ENCODE results near the gene TBCB.

The TBCB gene

DNA sequence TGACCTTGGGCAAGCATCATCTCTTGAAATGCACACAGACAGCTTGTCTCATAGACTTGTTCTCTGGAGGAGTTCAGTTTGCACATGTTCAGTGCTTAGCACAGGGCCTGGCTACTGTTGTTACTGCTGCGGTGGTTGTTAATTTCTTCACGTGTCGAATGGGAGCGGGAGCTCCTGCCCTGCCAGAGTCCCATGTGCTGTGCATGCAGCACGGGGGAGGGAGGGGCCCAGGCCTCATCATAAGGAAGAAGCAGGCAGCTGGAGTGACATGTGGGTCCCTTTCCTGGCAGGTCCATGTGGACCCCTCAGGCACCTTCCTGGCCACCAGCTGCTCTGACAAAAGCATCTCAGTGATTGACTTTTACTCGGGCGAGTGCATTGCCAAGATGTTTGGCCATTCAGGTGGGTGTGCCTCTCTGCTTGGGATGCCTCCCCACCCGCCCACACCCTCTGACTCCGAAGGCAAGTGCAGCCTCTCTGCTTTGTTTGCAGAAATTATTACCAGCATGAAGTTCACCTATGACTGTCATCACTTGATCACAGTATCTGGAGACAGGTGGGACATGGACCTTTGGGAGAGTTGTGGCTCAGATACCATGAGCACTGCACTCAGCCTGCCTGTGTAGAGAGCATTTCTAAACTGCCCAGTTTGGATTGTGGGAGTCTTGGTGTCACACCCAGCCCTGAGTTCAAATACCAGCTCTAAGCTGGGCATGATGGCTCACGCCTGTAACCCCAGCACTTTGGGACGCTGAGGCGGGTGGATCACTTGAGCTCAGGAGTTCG is 24.2 kb upstream of the TBCB start:
- no peak overlapping the region for H3K4me3 ChIP-seq (ENCODE audit: control insufficient read depth in 1 of 7, extremely low read depth in 1 of 7, insufficient read depth in 4 of 7, low read depth in 2 of 7, low read length in 6 of 7)
- ChIA-PET CTCF (interaction anchor here (1.1 kb wide), 1 partner anchor 10 kb away, joined by 3 read pairs; no protein-coding TSS in a partner anchor), POLR2A (interaction anchor here (1.3 kb wide), 1 partner anchor 13 kb away, joined by 3 read pairs; no protein-coding TSS in a partner anchor)
- no peaks in the 10 kb centered on the region for H3K27me3 ChIP-seq (replicated peaks in 2 of 5; ENCODE audit: control insufficient read depth in 4 of 5, insufficient read depth in 5 of 5, low read length in 4 of 5)
- 80% methylated on average over 10 of the region's 13 CpGs for WGBS (ENCODE audit: insufficient coverage)
- no peaks in the 10 kb centered on the region for H3K4me1 ChIP-seq (ENCODE audit: control extremely low read depth in 1 of 4, control insufficient read depth in 4 of 4, insufficient read depth in 4 of 4, low read length in 3 of 4)
- DNase-seq: no peak
- H3K27ac ChIP-seq (ENCODE audit: insufficient read depth in 1 of 2, low read depth in 1 of 2, low read length in 2 of 2, poor library complexity in 1 of 2, severe bottlenecking in 2 of 2): no peak overlapping the region
- H3K9me3 ChIP-seq (ENCODE audit: control extremely low read depth in 1 of 5, control insufficient read depth in 4 of 5, insufficient read depth in 2 of 5, low read depth in 1 of 5, low read length in 4 of 5): no peaks in the 10 kb centered on the region
- peaks cover 4 to 78% (median 43%) of the 10 kb centered on the region in 4 experiments for H3K36me3 ChIP-seq (ENCODE audit: control insufficient read depth in 4 of 4, insufficient read depth in 4 of 4, low read length in 3 of 4)

DNA sequence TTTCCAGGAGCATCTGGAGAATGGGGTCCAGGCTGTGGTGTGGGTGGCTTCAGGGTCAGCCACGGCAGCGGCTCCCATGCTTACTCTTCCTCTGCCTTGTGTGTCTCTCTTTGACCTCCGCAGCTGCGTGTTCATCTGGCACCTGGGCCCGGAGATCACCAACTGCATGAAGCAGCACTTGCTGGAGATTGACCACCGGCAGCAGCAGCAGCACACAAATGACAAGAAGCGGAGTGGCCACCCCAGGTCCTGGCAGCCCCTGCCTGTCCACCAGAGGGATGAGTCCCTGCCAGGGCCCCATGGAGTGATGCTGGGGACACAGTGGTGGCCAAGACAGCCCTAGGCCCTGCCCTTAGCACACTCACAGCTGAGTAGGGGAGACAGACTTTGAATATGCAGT is 22.7 kb upstream of the TBCB start:
- WGBS (ENCODE audit: insufficient coverage): 99% methylated on average over 7 of the region's 7 CpGs
- H3K36me3 ChIP-seq (ENCODE audit: control insufficient read depth in 4 of 4, insufficient read depth in 4 of 4, low read length in 3 of 4): peaks cover 8 to 80% (median 42%) of the 10 kb centered on the region in 4 experiments
- CTCF ChIA-PET: no interaction called here
- no peaks in the 10 kb centered on the region for H3K4me1 ChIP-seq (ENCODE audit: control extremely low read depth in 1 of 4, control insufficient read depth in 4 of 4, insufficient read depth in 4 of 4, low read length in 3 of 4)
- POLR2A ChIA-PET: no interaction called here
- H3K4me3 ChIP-seq (ENCODE audit: control insufficient read depth in 1 of 7, extremely low read depth in 1 of 7, insufficient read depth in 4 of 7, low read depth in 2 of 7, low read length in 6 of 7): no peak overlapping the region
- no peaks in the 10 kb centered on the region for H3K27me3 ChIP-seq (replicated peaks in 2 of 5; ENCODE audit: control insufficient read depth in 4 of 5, insufficient read depth in 5 of 5, low read length in 4 of 5)
- no peak for DNase-seq
- H3K9me3 ChIP-seq (ENCODE audit: control extremely low read depth in 1 of 5, control insufficient read depth in 4 of 5, insufficient read depth in 2 of 5, low read depth in 1 of 5, low read length in 4 of 5): no peaks in the 10 kb centered on the region
- no peak overlapping the region for H3K27ac ChIP-seq (ENCODE audit: insufficient read depth in 1 of 2, low read depth in 1 of 2, low read length in 2 of 2, poor library complexity in 1 of 2, severe bottlenecking in 2 of 2)

GRCh38 chr19:36093146-36093662 is 22.1 kb upstream of the TBCB start:
- DNase-seq: no peak
- 100% methylated on average over 2 of the region's 5 CpGs for WGBS (ENCODE audit: insufficient coverage)
- Histone ChIP-seq H3K27me3 (replicated peaks in 2 of 5; ENCODE audit: control insufficient read depth in 4 of 5, insufficient read depth in 5 of 5, low read length in 4 of 5) (no peaks in the 10 kb centered on the region), H3K9me3 (ENCODE audit: control extremely low read depth in 1 of 5, control insufficient read depth in 4 of 5, insufficient read depth in 2 of 5, low read depth in 1 of 5, low read length in 4 of 5) (no peaks in the 10 kb centered on the region), H3K36me3 (ENCODE audit: control insufficient read depth in 4 of 4, insufficient read depth in 4 of 4, low read length in 3 of 4) (peaks cover 8 to 79% (median 39%) of the 10 kb centered on the region in 4 experiments), H3K4me1 (ENCODE audit: control extremely low read depth in 1 of 4, control insufficient read depth in 4 of 4, insufficient read depth in 4 of 4, low read length in 3 of 4) (no peaks in the 10 kb centered on the region), H3K4me3 (ENCODE audit: control insufficient read depth in 1 of 7, extremely low read depth in 1 of 7, insufficient read depth in 4 of 7, low read depth in 2 of 7, low read length in 6 of 7) (no peak overlapping the region), H3K27ac (ENCODE audit: insufficient read depth in 1 of 2, low read depth in 1 of 2, low read length in 2 of 2, poor library complexity in 1 of 2, severe bottlenecking in 2 of 2) (no peak overlapping the region)
- ChIA-PET CTCF (no interaction called here), POLR2A (no interaction called here)

DNA sequence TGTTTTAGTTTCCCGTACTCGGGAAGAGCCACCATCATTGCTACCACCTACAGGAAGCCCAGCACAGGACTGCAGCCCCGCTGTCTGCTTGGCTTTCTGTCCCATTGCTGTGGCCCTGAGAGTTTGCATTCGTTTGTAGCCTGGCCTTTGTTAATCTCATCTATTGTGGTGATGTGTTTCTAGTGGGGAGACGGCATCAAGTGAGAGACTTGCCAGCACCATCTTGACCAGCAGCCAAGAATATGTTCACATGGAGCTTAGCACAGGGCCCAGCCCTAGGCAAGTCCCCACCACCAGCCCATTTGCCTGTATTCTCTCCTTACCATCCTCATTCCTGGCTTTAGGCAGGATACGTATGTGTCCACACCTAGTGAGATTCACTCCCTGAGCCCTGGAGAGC is 21.6 kb upstream of the TBCB start:
- POLR2A ChIA-PET: interaction anchor here (0.6 kb wide), 1 partner anchor 76 kb away, joined by 4 read pairs; no protein-coding TSS in a partner anchor
- H3K36me3 ChIP-seq (ENCODE audit: control insufficient read depth in 4 of 4, insufficient read depth in 4 of 4, low read length in 3 of 4): peaks cover 8 to 74% (median 37%) of the 10 kb centered on the region in 4 experiments

GRCh38 chr19:36097036-36097435 is 18.2 kb upstream of the TBCB start:
- POLR2A ChIA-PET: interaction anchor here (0.7 kb wide), 1 partner anchor 81 kb away, joined by 3 read pairs; no protein-coding TSS in a partner anchor
- CTCF ChIA-PET: no interaction called here
- H3K27ac ChIP-seq (ENCODE audit: insufficient read depth in 1 of 2, low read depth in 1 of 2, low read length in 2 of 2, poor library complexity in 1 of 2, severe bottlenecking in 2 of 2): no peak overlapping the region
- WGBS (ENCODE audit: insufficient coverage): 96% methylated on average over 4 of the region's 6 CpGs
- H3K36me3 ChIP-seq (ENCODE audit: control insufficient read depth in 4 of 4, insufficient read depth in 4 of 4, low read length in 3 of 4): peaks cover 8 to 72% (median 36%) of the 10 kb centered on the region in 4 experiments
- no peaks in the 10 kb centered on the region for H3K27me3 ChIP-seq (replicated peaks in 2 of 5; ENCODE audit: control insufficient read depth in 4 of 5, insufficient read depth in 5 of 5, low read length in 4 of 5)
- H3K9me3 ChIP-seq (ENCODE audit: control extremely low read depth in 1 of 5, control insufficient read depth in 4 of 5, insufficient read depth in 2 of 5, low read depth in 1 of 5, low read length in 4 of 5): no peaks in the 10 kb centered on the region
- no peak overlapping the region for H3K4me3 ChIP-seq (ENCODE audit: control insufficient read depth in 1 of 7, extremely low read depth in 1 of 7, insufficient read depth in 4 of 7, low read depth in 2 of 7, low read length in 6 of 7)
- no peak for DNase-seq
- no peaks in the 10 kb centered on the region for H3K4me1 ChIP-seq (ENCODE audit: control extremely low read depth in 1 of 4, control insufficient read depth in 4 of 4, insufficient read depth in 4 of 4, low read length in 3 of 4)

More for the DNA sequence above, 21.6 kb upstream of the TBCB start:
- no peak for DNase-seq
- Histone ChIP-seq H3K27me3 (replicated peaks in 2 of 5; ENCODE audit: control insufficient read depth in 4 of 5, insufficient read depth in 5 of 5, low read length in 4 of 5) (no peaks in the 10 kb centered on the region), H3K27ac (ENCODE audit: insufficient read depth in 1 of 2, low read depth in 1 of 2, low read length in 2 of 2, poor library complexity in 1 of 2, severe bottlenecking in 2 of 2) (no peak overlapping the region), H3K9me3 (ENCODE audit: control extremely low read depth in 1 of 5, control insufficient read depth in 4 of 5, insufficient read depth in 2 of 5, low read depth in 1 of 5, low read length in 4 of 5) (no peaks in the 10 kb centered on the region), H3K4me1 (ENCODE audit: control extremely low read depth in 1 of 4, control insufficient read depth in 4 of 4, insufficient read depth in 4 of 4, low read length in 3 of 4) (no peaks in the 10 kb centered on the region), H3K4me3 (ENCODE audit: control insufficient read depth in 1 of 7, extremely low read depth in 1 of 7, insufficient read depth in 4 of 7, low read depth in 2 of 7, low read length in 6 of 7) (no peak overlapping the region)
- CTCF ChIA-PET: no interaction called here
- 80% methylated on average over 5 of the region's 6 CpGs for WGBS (ENCODE audit: insufficient coverage)

- ChIA-PET CTCF (no interaction called here), POLR2A (no interaction called here)
- DNase-seq: no peak
- no peaks in the 10 kb centered on the region for H3K27me3 ChIP-seq (replicated peaks in 2 of 5; ENCODE audit: control insufficient read depth in 4 of 5, insufficient read depth in 5 of 5, low read length in 4 of 5)
- peaks cover 6 to 74% (median 37%) of the 10 kb centered on the region in 4 experiments for H3K36me3 ChIP-seq (ENCODE audit: control insufficient read depth in 4 of 4, insufficient read depth in 4 of 4, low read length in 3 of 4)
- no peaks in the 10 kb centered on the region for H3K9me3 ChIP-seq (ENCODE audit: control extremely low read depth in 1 of 5, control insufficient read depth in 4 of 5, insufficient read depth in 2 of 5, low read depth in 1 of 5, low read length in 4 of 5)
- no peak overlapping the region for H3K27ac ChIP-seq (ENCODE audit: insufficient read depth in 1 of 2, low read depth in 1 of 2, low read length in 2 of 2, poor library complexity in 1 of 2, severe bottlenecking in 2 of 2)
- no peak overlapping the region for H3K4me3 ChIP-seq (ENCODE audit: control insufficient read depth in 1 of 7, extremely low read depth in 1 of 7, insufficient read depth in 4 of 7, low read depth in 2 of 7, low read length in 6 of 7)
- no peaks in the 10 kb centered on the region for H3K4me1 ChIP-seq (ENCODE audit: control extremely low read depth in 1 of 4, control insufficient read depth in 4 of 4, insufficient read depth in 4 of 4, low read length in 3 of 4)
- 98% methylated on average over 17 of the region's 19 CpGs for WGBS (ENCODE audit: insufficient coverage)
These were observed 16.0 kb upstream of the TBCB start for GRCh38 chr19:36099166-36099785.

DNA sequence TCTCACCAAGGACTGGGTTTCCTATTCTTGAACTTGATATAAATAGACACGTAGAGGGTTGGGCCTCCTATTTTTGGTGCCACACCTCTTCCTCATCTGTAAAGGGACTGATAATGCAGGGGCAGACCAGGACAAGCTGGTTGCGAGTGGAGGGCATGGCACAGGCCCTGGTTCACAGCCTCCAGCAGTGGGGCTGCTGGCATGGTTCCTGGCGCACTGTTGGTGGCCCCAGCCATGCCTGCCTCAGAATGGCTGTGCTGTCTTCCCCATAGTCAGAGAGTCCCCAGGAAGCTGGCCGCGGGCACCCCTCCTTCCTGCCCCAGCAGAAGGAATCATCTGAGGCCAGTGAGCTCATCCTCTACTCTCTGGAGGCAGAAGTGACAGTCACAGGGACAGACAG is 14.8 kb upstream of the TBCB start:
- DNase-seq: peak; percentile 11 to 59 (median 41)
- Histone ChIP-seq H3K9me3 (ENCODE audit: control extremely low read depth in 1 of 5, control insufficient read depth in 4 of 5, insufficient read depth in 2 of 5, low read depth in 1 of 5, low read length in 4 of 5) (no peaks in the 10 kb centered on the region), H3K27me3 (replicated peaks in 2 of 5; ENCODE audit: control insufficient read depth in 4 of 5, insufficient read depth in 5 of 5, low read length in 4 of 5) (no peaks in the 10 kb centered on the region), H3K36me3 (ENCODE audit: control insufficient read depth in 4 of 4, insufficient read depth in 4 of 4, low read length in 3 of 4) (peaks cover 6 to 80% (median 39%) of the 10 kb centered on the region in 4 experiments), H3K4me3 (ENCODE audit: control insufficient read depth in 1 of 7, extremely low read depth in 1 of 7, insufficient read depth in 4 of 7, low read depth in 2 of 7, low read length in 6 of 7) (no peak overlapping the region), H3K27ac (ENCODE audit: insufficient read depth in 1 of 2, low read depth in 1 of 2, low read length in 2 of 2, poor library complexity in 1 of 2, severe bottlenecking in 2 of 2) (no peak overlapping the region), H3K4me1 (ENCODE audit: control extremely low read depth in 1 of 4, control insufficient read depth in 4 of 4, insufficient read depth in 4 of 4, low read length in 3 of 4) (no peaks in the 10 kb centered on the region)
- WGBS (ENCODE audit: insufficient coverage): 72% methylated on average over 5 of the region's 5 CpGs
- POLR2A ChIA-PET: no interaction called here
- CTCF ChIA-PET: no interaction called here
